ENCODE results near the gene PLA2G4F.

Gene PLA2G4F

DNA sequence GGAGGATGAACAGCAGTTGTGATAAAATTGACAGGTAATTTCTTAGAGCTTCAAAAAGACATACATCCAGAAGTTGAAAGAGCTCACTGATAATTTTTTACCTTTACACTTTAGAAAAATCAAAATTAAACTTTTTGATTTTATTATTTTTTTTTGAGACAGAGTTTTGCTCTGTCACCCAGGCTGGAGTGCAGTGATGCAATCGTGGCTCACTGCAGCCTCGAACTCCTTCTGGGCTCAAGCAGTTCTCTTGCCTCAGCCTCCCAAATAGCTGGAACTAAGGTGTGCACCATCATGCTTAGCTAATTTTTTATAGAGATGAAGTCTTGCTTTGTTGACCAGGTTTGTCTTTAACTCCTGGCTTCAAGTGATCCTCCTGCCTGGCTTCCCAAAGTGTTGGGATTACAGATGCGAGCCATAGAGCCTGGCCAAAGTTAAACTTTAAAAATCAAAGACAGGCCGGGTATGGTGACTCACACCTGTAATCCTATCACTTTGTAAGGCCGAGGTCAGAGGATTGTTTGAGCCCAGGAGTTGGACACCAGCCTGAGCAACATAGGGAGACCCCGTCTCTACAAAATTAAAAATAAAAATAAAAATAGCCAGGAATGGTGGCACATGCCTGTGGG, 21.7 kb downstream of the PLA2G4F start:
- DNase-seq (ENCODE audit: low read depth in 1 of 2, low spot score in 1 of 2) = no peak

- peak in 1 of 2 donors; percentile 15 for DNase-seq (ENCODE audit: low read depth in 1 of 2, low spot score in 1 of 2)
These were observed 22.4 kb downstream of the PLA2G4F start for GRCh38 chr15:42133886-42134502.

DNA sequence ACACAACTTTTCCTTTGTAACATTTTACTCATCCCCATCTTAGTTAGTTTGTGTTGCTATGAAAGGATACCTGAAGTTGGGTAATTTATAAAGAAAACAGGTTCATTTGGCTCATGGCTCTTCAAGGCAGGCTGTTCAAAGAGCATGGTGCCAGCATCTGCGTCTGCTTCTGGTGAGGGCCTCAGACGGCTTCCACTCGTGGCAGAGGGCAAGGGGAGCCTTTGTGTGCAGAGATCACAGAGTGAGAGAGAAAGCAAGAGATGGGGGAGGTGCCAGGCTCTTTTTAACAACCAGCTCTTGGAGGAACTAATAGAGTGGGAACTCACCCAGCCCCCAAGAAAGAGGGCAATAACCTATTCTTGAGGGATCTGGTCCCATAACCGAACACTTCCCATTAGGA, 23.1 kb downstream of the PLA2G4F start:
- DNase-seq (ENCODE audit: low read depth in 1 of 2, low spot score in 1 of 2) = no peak

DNA sequence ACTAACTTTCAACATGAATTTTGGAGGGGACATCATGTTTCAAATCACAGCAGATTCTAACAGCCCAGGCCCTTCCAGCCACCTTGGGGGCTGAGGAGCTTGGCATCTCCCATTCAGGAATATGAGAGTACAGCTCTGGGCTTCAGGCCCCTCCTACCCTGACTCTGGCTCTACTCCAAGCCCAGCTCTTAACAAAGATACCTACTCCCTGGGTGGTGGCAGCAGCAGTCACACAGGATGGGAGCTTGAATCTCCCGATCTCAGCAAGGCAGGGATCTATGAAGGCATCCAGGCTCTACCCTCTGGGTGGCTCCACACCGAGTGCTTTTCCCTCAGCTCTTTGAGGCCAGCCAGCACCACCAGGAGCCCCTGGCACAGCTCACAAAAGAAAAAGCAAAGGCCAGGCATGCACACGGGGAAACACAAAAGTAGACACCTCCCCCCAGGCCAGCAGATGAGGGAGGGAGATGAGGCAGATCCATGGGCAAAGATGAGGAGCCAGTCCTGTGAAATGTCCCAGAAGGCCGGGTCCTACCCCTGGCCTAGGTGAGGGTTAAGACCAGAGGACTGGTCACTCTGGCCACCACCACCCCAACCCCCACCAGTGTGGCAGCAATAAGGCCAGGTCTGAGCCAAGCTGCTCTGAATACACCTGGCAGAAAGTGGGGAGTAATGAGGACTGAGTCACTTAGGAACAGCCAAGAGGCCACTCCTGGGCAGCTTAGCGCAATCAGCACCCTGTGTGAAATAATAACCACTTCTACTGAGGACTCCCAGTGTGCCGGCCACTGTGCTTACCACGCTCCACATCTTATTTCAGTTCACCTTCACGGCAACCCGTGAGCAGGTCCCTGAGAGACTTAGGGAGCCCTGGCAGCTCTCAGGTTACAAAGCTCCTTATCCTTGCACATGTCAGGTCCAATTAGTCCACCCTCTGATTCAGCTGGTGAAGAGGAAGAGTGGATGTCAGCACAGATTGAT, 24.3 kb downstream of the PLA2G4F start:
- no peak for DNase-seq (ENCODE audit: low read depth in 1 of 2, low spot score in 1 of 2)

DNA sequence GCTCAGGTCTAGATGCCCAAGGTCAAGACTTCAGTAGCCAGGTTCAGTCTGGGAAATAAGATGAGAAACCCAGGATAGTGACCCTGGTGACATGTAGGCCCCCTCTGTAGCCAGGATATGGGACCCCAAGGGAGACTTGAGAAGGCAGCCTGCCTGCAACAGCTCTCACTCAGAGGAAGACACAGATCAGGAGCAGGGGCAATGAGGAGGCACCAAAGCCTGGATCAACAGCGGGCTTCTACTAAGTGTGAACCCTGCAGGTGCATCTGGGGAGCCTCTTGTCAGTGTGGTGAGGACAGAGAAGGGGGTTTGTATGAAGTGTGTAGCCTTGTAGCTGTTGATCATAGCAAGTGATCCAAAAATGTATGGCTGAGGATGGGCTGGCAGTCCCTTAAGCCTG, 25.4 kb downstream of the PLA2G4F start:
- no peak for DNase-seq (ENCODE audit: low read depth in 1 of 2, low spot score in 1 of 2)

- DNase-seq (ENCODE audit: low read depth in 1 of 2, low spot score in 1 of 2) = no peak
These were observed 26.0 kb downstream of the PLA2G4F start for GRCh38 chr15:42130246-42130986.

GRCh38 chr15:42129364-42129763, 27.1 kb downstream of the PLA2G4F start:
- DNase-seq (ENCODE audit: low read depth in 1 of 2, low spot score in 1 of 2) = no peak

DNA sequence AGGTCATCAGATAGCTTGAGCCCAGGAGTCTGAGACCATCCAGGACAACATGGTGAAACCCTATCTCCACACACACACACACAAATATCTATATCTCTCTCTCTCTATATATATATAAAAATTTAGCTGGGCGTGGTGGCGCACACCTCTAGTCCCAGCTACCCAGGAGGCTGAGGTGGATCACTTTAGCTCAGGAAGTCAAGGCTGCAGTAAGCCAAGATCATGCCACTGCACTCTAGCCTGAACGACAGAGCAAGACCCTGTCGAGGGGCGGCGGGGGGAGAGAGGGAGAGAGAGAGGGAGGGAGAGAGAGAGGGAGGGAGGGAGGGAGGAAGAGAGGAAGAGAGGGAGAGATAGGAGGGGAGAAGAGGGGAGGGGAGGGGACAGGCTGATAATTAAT, 28.0 kb downstream of the PLA2G4F start:
- no peak for DNase-seq (ENCODE audit: low read depth in 1 of 2, low spot score in 1 of 2)

DNA sequence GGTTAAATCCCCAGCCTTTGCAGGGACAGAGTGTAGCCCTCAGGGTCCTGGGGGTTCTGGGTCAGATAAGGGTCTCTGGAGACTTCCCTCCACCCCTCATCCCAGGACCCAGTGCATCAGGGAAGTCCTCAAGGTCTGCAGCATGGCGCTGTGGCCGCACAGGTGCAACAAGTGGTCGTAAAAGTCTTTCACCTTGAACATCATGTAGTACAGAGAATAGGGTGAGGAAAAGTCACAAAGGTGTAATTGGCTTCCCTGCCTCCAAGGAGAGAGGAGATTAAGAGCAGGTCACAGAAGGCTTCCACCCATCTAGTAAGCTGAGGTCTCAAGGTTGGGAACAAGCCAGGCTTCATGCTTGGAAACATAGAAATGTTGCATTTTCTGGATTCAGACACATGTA, 32.9 kb downstream of the PLA2G4F start:
- DNase-seq (ENCODE audit: low read depth in 1 of 2, low spot score in 1 of 2) = no peak

GRCh38 chr15:42121682-42122081, 34.8 kb downstream of the PLA2G4F start:
- DNase-seq (ENCODE audit: low read depth in 1 of 2, low spot score in 1 of 2) = no peak

DNA sequence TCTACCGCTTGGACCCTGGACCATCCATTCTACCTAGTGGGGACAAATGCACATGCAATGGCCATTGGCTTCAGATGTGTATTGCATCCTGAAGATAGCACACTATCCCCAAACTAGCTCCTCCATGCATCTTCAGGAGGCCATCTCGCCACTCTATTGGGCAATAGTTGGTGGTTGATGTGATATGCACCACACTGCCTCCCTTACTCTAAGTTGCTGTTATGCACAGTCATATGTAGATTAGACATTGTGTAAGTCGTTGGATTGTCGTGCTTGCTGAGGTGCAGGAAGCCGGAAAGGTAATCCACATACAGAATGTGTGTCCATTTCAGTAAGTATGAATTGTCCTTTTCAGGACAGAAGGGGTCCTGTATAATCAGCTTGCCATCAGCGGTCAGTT, 35.4 kb downstream of the PLA2G4F start:
- DNase-seq (ENCODE audit: low read depth in 1 of 2, low spot score in 1 of 2) = no peak

DNA sequence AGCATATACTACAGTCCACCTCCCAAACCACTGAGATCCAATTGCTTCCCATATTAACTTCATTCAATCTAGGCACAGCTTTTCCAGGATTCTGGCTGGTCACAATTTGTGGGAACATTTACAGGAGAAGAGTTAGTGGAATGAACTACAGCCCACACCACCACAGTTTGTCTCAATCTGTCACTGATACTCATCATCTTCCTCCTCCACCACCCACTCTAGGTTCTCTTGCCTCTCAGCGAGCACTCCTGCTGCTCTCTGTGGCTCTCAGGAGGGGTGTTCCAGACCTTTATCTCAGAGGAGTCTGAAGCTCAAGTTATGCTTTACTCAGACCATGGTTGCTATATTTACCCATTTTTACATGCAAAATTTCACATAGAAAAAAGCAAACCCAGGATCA, 36.2 kb downstream of the PLA2G4F start:
- no peak for DNase-seq (ENCODE audit: low read depth in 1 of 2, low spot score in 1 of 2)

DNA sequence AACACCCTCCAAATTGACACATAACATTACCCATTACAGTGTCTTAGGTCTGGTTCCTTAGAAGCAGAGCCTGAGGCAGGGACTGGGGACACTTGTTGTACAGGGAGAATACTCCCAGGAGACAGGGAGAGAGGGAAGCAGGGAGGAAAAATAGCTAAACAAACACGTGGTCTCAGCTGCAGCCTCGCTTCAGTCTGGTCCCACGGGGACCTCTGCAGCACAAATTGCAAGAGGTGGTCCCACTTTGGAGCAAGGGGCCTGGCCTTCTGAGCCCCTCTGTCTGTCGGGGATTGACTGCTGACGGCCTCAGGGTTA, 37.0 kb downstream of the PLA2G4F start:
- no peak for DNase-seq (ENCODE audit: low read depth in 1 of 2, low spot score in 1 of 2)

- no peak for DNase-seq (ENCODE audit: low read depth in 1 of 2, low spot score in 1 of 2)
These were observed 37.6 kb downstream of the PLA2G4F start for GRCh38 chr15:42118650-42119445.

DNA sequence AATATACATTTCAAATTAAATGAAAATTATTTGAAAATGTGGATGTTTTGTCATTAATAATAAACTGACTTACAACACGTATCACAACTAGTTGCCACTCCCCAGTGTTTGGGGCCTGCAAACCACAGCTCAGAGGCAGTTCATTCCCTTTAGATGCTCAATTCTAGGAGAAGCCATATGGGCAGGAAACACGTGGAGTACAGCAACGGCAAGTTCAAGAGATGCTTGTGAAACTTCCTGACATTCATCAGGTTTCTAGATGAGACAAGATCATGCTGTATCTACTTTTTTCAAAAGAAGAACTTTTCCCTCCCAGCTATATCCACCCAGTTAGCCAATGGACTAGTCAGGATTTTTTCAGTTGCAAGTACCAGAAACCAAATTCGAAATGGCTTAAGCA, 44.5 kb downstream of the PLA2G4F start:
- DNase-seq (ENCODE audit: low read depth in 1 of 2, low spot score in 1 of 2) = no peak

DNA sequence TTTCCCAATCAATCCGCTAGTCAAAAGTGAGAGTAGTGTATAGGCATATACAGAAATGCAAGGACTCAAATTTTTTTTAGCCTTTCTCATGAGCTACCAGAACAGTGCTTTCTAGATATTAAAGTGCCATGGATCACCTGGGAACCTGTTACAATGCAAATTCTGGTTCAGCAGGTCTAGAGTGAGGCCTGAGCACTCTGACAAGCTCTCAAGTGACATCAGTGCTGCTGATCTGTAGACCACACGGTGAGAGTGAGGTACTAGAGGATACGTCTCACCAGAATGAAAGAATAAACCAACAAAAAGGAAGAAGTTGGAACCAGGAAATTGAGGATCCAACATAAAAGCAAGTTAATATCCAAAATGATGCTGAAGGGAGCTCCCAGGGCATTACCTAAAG, 46.1 kb downstream of the PLA2G4F start:
- DNase-seq (ENCODE audit: low read depth in 1 of 2, low spot score in 1 of 2) = no peak

DNA sequence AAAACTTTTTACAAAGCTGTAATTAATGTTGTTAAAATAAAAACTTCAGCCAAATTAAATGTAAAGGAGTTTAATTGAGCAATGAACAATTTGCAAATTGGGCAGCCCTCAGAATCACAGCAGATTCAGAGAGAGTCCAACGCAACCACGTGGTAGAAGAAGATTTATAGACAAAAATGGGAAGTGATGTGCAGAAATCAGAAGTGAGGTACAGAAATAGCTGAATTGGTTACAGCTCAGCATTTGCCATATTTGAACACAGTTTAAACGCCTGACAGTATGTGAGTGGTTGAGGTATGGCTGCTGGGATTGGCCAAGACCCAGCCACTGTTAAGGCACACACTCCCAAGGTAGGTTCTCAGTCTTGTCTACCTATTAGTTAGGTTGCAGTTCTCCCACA, 47.6 kb downstream of the PLA2G4F start:
- DNase-seq (ENCODE audit: low read depth in 1 of 2, low spot score in 1 of 2) = no peak

- no peak for DNase-seq (ENCODE audit: low read depth in 1 of 2, low spot score in 1 of 2)
These were observed 48.2 kb downstream of the PLA2G4F start for GRCh38 chr15:42108189-42108588.

GRCh38 chr15:42107473-42107872, 49.0 kb downstream of the PLA2G4F start:
- DNase-seq (ENCODE audit: low read depth in 1 of 2, low spot score in 1 of 2) = no peak

DNA sequence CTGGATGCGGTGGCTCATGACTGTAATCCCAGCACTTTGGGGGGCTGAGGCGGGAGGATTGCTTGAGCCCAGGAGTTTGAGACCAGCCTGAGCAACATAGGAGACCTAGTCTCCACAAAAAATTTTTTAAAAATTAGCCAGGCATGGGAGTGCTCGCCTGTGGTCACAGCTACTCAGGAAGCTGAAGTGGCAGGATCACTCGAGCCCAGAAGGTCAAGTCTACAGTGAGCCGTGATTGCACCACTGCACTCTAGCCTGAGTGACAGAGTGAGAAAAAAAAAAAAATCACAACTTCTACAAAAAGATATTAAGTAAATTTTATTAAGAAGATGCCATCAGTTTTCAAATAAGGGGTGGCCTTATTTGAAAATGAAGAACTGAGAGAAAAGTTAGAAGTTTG, 50.1 kb downstream of the PLA2G4F start:
- DNase-seq (ENCODE audit: low read depth in 1 of 2, low spot score in 1 of 2) = no peak
